HG02943 (cell line): ENCODE measurements around the gene ZDHHC9.
"Not testable (repeated sequence)": the region's sequence is repeated elsewhere in the genome, so short reads cannot be mapped to it uniquely, and the experiment has no call there.

Experiments
- ATAC-seq: cut with Tn5 transposase; IDR thresholded peaks from one replicate; pipeline ENCODE4 v1.9.1; 2021; ENCODE audit warnings: mild to moderate bottlenecking, low read depth, moderate library complexity; ENCODE audit not compliant: unreplicated experiment

ZDHHC9 gene

GRCh38 chrX:129843459-129844306 lies at the start of gene ZDHHC9:
Gene ZDHHC9 (minus strand): TSS chrX:129843886. CDS start chrX:129841945, 1,941 bp downstream.
- ATAC-seq, result peak; percentile 96

GRCh38 chrX:129877401-129877800 lies 33.7 kb upstream of the ZDHHC9 start:
- no peak for ATAC-seq

- ATAC-seq, result no peak
Observed at GRCh38 chrX:129876771-129877305, 33.2 kb upstream of the ZDHHC9 start.

- ATAC-seq, result no peak
Observed at GRCh38 chrX:129875669-129876068, 32.0 kb upstream of the ZDHHC9 start.

- ATAC-seq, result no peak
Observed at GRCh38 chrX:129872524-129872923, 28.8 kb upstream of the ZDHHC9 start.

- not testable (repeated sequence) for ATAC-seq
Observed at GRCh38 chrX:129866321-129866720, 22.6 kb upstream of the ZDHHC9 start.

- not testable (repeated sequence) for ATAC-seq
Observed at GRCh38 chrX:129859134-129859533, 15.4 kb upstream of the ZDHHC9 start.

- ATAC-seq, result not testable (repeated sequence)
Observed at GRCh38 chrX:129851825-129852224, 8.1 kb upstream of the ZDHHC9 start.

- ATAC-seq, result no peak
Observed at GRCh38 chrX:129846716-129847115, 3.0 kb upstream of the ZDHHC9 start.

GRCh38 chrX:129845616-129846190 lies 2.0 kb upstream of the ZDHHC9 start:
- no peak for ATAC-seq

- no peak for ATAC-seq
Observed at GRCh38 chrX:129843209-129843458, 552 bp downstream of the ZDHHC9 start.

- ATAC-seq, result no peak
Observed at GRCh38 chrX:129842510-129843208, 1.0 kb downstream of the ZDHHC9 start.

- ATAC-seq, result no peak
Observed at GRCh38 chrX:129840344-129840743, 3.3 kb downstream of the ZDHHC9 start.

GRCh38 chrX:129836827-129837226 lies 6.9 kb downstream of the ZDHHC9 start:
- ATAC-seq, result no peak

- ATAC-seq, result no peak
Observed at GRCh38 chrX:129833153-129833990, 10.3 kb downstream of the ZDHHC9 start.

GRCh38 chrX:129831091-129831885 lies 12.4 kb downstream of the ZDHHC9 start:
- ATAC-seq, result no peak

- no peak for ATAC-seq
Observed at GRCh38 chrX:129830494-129830893, 13.2 kb downstream of the ZDHHC9 start.

GRCh38 chrX:129825746-129826505 lies 17.8 kb downstream of the ZDHHC9 start:
- no peak for ATAC-seq

GRCh38 chrX:129824620-129825019 lies 19.1 kb downstream of the ZDHHC9 start:
- no peak for ATAC-seq
